ENCODE data around the gene EIF2B1. TPM values are rescaled to one million over a fixed set of nuclear protein-coding genes. Genes with fewer than 3 reads are reported as not detected.

The EIF2B1 gene
- total and polyA plus RNA-seq, 3 donors from 2014 or later: 39.2 to 138 (median 136) TPM

DNA sequence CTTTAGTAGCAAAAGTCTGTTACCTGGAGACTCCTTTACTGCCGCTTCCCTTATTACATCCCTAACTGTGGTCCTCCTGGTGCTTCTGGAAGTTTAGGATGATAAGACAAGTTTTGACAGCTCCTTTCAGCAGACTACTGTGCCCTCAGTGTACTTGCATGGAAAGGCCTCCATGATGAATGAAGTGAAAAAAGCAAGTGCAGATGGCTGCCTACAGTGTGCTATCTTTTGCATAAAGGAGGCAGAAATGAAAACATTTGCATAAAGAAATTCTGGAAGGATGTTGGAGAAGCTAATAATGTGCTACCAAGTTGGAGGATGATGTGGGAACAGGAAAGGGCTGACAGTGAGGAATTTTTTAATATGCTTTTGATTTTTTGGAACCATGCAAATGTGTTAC, 42.0 kb upstream of the EIF2B1 start:
- H3K36me3 ChIP-seq (ENCODE audit: low read depth, missing control alignments): no peaks in the 10 kb centered on the region
- TF ChIP-seq, protein P1, sequence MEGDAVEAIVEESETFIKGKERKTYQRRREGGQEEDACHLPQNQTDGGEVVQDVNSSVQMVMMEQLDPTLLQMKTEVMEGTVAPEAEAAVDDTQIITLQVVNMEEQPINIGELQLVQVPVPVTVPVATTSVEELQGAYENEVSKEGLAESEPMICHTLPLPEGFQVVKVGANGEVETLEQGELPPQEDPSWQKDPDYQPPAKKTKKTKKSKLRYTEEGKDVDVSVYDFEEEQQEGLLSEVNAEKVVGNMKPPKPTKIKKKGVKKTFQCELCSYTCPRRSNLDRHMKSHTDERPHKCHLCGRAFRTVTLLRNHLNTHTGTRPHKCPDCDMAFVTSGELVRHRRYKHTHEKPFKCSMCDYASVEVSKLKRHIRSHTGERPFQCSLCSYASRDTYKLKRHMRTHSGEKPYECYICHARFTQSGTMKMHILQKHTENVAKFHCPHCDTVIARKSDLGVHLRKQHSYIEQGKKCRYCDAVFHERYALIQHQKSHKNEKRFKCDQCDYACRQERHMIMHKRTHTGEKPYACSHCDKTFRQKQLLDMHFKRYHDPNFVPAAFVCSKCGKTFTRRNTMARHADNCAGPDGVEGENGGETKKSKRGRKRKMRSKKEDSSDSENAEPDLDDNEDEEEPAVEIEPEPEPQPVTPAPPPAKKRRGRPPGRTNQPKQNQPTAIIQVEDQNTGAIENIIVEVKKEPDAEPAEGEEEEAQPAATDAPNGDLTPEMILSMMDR (IDR thresholded peaks at IDR 0.05): no peak
- TF ChIP-seq POLR2A (IDR thresholded peaks at IDR 0.05): no peak

DNA sequence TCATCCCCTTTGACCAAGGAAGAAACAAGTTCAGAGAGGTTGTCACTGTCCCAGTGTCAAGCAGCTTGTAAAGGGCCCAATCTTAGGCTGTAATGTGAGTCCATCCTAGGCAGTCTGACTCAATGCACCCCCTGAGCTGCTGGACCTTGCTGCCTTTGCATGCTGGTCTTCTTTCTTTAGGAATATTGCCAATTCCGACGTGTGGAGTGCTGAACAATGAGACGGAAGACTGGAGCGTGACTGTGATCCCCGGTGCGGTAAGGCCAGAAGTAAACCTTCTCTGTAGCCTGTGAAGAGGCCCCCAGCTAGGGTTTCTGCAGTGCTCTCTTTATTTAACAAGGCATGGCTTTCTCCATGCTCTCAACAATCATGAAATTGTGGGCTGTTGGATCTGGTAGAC, 38.4 kb upstream of the EIF2B1 start:
- no peak overlapping the region for H3K27ac ChIP-seq
- intact Hi-C loops (cut with DNase I; ENCODE audit: low total_unique reads): no loop called here
- DNase-seq: no peak
- no peaks in the 10 kb centered on the region for H3K36me3 ChIP-seq (ENCODE audit: low read depth, missing control alignments)
- H3K4me3 ChIP-seq: peak overlapping the region; percentile 81
- no peaks in the 10 kb centered on the region for H3K27me3 ChIP-seq
- no peaks in the 10 kb centered on the region for H3K9me3 ChIP-seq
- no peaks in the 10 kb centered on the region for H3K4me1 ChIP-seq
- WGBS, 2 donors: 46 to 60% methylated on average over 6 of the region's 6 CpGs
- no peak for TF ChIP-seq POLR2A (IDR thresholded peaks at IDR 0.05)
- TF ChIP-seq, protein P1 (IDR thresholded peaks at IDR 0.05): no peak

More for the DNA sequence above, 42.0 kb upstream of the EIF2B1 start:
- Histone ChIP-seq H3K27me3 (no peaks in the 10 kb centered on the region), H3K4me1 (no peaks in the 10 kb centered on the region), H3K9me3 (no peaks in the 10 kb centered on the region), H3K4me3 (no peak overlapping the region), H3K27ac (no peak overlapping the region)
- WGBS, 2 donors: 93 to 96% methylated on average over 1 of the region's 1 CpG
- DNase-seq: no peak
- intact Hi-C loops (cut with DNase I; ENCODE audit: low total_unique reads): no loop called here

DNA sequence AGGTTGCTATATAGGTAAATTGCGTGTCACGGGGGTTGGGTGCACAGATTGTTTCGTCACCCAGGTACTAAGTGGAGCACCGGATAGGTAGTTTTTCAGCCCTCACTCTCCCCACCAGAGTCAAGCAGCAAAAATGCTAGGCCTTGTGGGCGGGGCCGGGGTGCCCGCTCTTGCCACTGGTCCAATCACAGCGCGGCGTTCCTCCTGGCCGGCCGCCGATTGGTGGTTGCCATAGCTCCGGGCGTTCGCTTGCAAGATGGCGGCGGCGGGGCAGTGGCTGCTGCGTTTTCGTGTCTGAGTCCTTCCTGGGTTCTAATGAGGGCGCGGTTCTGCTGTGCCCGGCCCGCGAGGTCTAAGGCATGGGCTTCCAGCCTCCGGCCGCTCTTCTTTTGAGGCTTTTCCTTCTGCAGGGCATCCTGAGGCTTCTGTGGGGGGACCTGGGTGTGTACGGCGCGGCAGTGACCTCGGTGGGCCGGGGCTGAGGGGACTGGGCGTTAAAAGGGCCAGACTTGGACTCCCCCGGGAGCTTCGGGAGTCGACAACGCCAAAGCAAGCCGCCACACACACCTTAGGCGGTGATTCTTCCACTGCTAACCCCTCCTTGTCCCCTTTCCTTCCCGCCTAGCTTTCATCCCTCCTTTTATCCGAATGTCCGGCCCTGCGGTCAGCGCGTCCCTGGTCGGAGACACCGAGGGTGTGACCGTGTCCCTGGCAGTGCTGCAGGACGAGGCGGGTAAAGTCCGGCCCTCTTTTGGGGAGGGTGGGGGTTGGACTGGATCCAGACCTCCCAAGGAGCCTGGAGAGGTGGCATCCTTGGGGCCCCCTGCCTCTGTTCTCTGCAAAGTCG, 37.6 kb upstream of the EIF2B1 start, which contains the start of gene TCTN2:
TCTN2 (plus strand) TSS at position 232 of the 847 bp plus-strand sequence; CDS start at position 360, 128 bp downstream.
- no peaks in the 10 kb centered on the region for H3K27me3 ChIP-seq
- peak within 1 kb of the TSS in 1 of 2 donors; percentile 65 for H3K27ac ChIP-seq
- H3K4me3 ChIP-seq: peak within 1 kb of the TSS; percentile 81
- peak; percentile 98 for DNase-seq
- intact Hi-C loops (cut with DNase I; ENCODE audit: low total_unique reads): no loop called here
- no peaks in the 10 kb centered on the region for H3K9me3 ChIP-seq
- 1 to 5% methylated on average over 7 to 53 of the region's 53 CpGs for WGBS, 2 donors
- H3K4me1 ChIP-seq: no peaks in the 10 kb centered on the region
- H3K36me3 ChIP-seq (ENCODE audit: low read depth, missing control alignments): no peaks in the 10 kb centered on the region
- no peak for TF ChIP-seq POLR2A (IDR thresholded peaks at IDR 0.05)
- TF ChIP-seq, protein P1 (IDR thresholded peaks at IDR 0.05): no peak

DNA sequence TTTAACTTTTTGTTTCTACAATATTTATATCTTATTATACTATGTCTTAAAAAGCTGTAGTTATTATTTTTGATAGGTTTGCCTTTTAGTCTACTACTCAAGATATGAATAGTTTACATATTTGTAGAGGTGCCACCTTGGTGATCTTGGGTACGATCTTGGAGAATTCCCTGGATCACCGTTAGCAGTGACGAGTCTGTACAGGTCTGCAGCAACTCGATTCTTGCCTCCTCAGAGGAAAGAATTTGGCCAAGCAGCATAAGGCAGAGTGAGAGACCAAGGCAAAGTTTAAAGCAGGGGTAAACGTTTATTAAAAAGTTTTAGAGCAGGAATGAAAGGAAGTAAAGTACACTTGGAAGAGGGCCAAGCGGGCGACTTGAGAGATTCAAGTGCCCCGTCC, 34.3 kb upstream of the EIF2B1 start:
- WGBS, 2 donors: 70 to 82% methylated on average over 8 of the region's 8 CpGs
- TF ChIP-seq, protein P1 (IDR thresholded peaks at IDR 0.05): no peak
- TF ChIP-seq POLR2A (IDR thresholded peaks at IDR 0.05): no peak
- DNase-seq: no peak

More for the DNA sequence above, 34.3 kb upstream of the EIF2B1 start:
- intact Hi-C loops (cut with DNase I; ENCODE audit: low total_unique reads): no loop called here
- Histone ChIP-seq H3K27ac (no peak overlapping the region), H3K4me3 (no peak overlapping the region), H3K9me3 (no peaks in the 10 kb centered on the region), H3K36me3 (ENCODE audit: low read depth, missing control alignments) (no peaks in the 10 kb centered on the region), H3K4me1 (no peaks in the 10 kb centered on the region), H3K27me3 (no peaks in the 10 kb centered on the region)
